Coronary artery (tissue), 2 donors: ENCODE measurements around the gene KRTDAP.

Experiments
- DNase-seq: peaks from one replicate; pipeline ENCODE4 v3.0.0-alpha.2; 2017; ENCODE audit warnings: low spot score
- H3K27ac ChIP-seq, 2 donors: fragments of 200-600 bp; sonication (generic); one replicate each; pipeline ENCODE4 v1.5.1; 2016 to 2019
- H3K4me3 ChIP-seq: fragments of 200-600 bp; sonication (generic); 2 replicates; pipeline ENCODE4 v1.5.1; 2016; ENCODE audit warnings: mild to moderate bottlenecking, moderate library complexity
- TF ChIP-seq, protein P1 (sequence below): fragments of 200-600 bp; sonication (generic); IDR thresholded peaks from one replicate; pipeline ENCODE4 v1.5.1; 2019; ENCODE audit warnings: antibody characterized with exemption

The KRTDAP gene

GRCh38 chr19:35507561-35507960 is 17.3 kb upstream of the KRTDAP start:
- no peak overlapping the region for H3K27ac ChIP-seq
- TF ChIP-seq, protein P1, sequence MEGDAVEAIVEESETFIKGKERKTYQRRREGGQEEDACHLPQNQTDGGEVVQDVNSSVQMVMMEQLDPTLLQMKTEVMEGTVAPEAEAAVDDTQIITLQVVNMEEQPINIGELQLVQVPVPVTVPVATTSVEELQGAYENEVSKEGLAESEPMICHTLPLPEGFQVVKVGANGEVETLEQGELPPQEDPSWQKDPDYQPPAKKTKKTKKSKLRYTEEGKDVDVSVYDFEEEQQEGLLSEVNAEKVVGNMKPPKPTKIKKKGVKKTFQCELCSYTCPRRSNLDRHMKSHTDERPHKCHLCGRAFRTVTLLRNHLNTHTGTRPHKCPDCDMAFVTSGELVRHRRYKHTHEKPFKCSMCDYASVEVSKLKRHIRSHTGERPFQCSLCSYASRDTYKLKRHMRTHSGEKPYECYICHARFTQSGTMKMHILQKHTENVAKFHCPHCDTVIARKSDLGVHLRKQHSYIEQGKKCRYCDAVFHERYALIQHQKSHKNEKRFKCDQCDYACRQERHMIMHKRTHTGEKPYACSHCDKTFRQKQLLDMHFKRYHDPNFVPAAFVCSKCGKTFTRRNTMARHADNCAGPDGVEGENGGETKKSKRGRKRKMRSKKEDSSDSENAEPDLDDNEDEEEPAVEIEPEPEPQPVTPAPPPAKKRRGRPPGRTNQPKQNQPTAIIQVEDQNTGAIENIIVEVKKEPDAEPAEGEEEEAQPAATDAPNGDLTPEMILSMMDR = no peak
- H3K4me3 ChIP-seq = no peak overlapping the region

DNA sequence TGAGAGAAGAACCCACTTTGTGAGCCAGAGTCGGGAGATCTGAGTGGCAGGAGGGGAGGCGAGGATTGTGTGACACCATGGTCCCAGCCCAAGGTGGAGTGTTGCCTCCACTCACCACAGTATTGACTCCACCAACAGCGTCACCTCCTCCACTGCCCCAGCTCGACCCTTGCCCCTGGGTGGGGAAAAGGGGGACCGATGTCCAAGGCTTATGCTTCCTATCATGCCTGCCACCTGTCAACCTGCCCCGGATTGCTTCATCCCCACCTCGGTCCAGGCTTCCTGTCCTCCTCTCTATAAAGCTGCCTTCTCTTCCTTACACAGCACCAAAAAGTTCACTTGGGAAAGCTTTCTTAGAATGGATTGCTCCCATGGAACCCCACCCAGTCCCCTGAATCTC is 15.7 kb upstream of the KRTDAP start:
- no peak for DNase-seq
- TF ChIP-seq, protein P1 = no peak
- Histone ChIP-seq H3K27ac (no peak overlapping the region), H3K4me3 (no peak overlapping the region)

More at GRCh38 chr19:35507561-35507960, 17.3 kb upstream of the KRTDAP start:
- no peak for DNase-seq

GRCh38 chr19:35502751-35503150 is 12.5 kb upstream of the KRTDAP start:
- TF ChIP-seq, protein P1 = no peak
- no peak for DNase-seq
- no peak overlapping the region for H3K4me3 ChIP-seq
- no peak overlapping the region for H3K27ac ChIP-seq

GRCh38 chr19:35501684-35502083 is 11.4 kb upstream of the KRTDAP start:
- DNase-seq = no peak
- no peak overlapping the region for H3K4me3 ChIP-seq
- TF ChIP-seq, protein P1 = no peak
- H3K27ac ChIP-seq = no peak overlapping the region

GRCh38 chr19:35500611-35501010 is 10.3 kb upstream of the KRTDAP start:
- no peak overlapping the region for H3K27ac ChIP-seq
- TF ChIP-seq, protein P1 = no peak
- DNase-seq = no peak
- H3K4me3 ChIP-seq = no peak overlapping the region

GRCh38 chr19:35498984-35499527 is 8.8 kb upstream of the KRTDAP start:
- H3K4me3 ChIP-seq = no peak overlapping the region
- no peak overlapping the region for H3K27ac ChIP-seq
- DNase-seq = no peak
- TF ChIP-seq, protein P1 = no peak

- Histone ChIP-seq H3K4me3 (no peak overlapping the region), H3K27ac (no peak overlapping the region)
- no peak for DNase-seq
- TF ChIP-seq, protein P1 = no peak
These were observed 8.0 kb upstream of the KRTDAP start for GRCh38 chr19:35498220-35498619.
